SHP77 treated with DMSO at 0.1 percent for 48 hours (cell line): ENCODE data around the gene RSPO4.

Experiments used
- DNase-seq: peaks from one replicate; lab custom pipeline; 2025; lab: John Stamatoyannopoulos, UW

Gene RSPO4

DNA sequence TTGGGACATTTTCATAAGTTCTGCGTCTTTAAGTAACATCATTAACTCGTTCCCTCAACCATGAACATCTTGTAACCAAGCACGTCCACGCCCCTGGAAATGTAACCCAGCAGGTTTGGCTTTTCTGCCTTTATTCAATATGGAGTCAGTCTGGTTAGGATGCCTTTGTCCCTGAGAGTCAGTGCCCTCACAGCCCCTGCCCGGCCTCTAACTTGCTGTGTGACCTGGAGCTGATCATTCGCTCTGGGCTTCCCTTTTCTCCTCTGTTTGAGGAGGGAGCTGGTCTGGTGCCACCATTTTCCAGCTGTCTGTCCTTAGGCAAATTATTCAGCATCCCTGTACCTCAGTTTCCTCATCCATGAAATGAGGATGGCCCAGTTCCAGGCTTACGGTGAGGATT is 59.5 kb downstream of the RSPO4 start:
- no peak for DNase-seq

DNA sequence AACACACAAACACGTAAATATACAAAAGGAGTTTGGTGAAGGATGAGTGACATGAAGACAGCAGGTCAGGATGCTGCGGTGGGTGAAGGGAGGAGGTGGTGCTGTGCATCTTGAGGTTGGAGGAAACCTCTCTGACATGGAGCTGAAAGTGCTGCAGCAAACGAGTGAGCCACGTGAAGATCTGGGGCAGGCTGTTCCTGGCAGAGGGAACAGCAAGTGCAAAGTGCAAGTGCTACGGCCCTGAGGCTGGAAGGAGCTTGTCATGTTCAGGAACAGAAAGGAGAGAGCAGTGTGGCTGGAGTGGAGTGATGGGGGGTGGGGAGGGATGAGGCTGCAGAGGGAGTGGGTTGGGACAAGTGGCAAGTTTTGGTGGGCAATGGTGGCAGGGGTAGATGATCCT is 61.2 kb downstream of the RSPO4 start:
- DNase-seq = no peak

DNA sequence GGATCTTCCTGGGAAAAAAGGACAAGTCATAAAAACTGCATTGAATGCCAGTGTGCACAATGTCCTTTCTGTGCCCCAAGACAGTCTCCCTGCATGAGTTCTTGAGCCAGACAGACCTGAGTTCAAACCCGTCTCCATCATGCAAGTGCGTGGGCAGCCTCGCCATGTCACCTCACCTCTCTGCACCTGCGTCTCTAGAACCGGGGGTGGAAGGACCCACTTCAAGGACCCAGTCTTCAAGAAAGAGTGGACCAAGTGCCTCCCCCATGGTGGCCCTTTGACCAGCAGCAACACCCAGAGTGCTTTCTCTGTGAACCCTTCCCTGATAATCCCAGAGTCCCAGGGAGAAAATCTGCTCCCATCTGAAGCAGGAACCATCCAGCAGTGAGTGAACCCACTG is 62.5 kb downstream of the RSPO4 start:
- no peak for DNase-seq

DNA sequence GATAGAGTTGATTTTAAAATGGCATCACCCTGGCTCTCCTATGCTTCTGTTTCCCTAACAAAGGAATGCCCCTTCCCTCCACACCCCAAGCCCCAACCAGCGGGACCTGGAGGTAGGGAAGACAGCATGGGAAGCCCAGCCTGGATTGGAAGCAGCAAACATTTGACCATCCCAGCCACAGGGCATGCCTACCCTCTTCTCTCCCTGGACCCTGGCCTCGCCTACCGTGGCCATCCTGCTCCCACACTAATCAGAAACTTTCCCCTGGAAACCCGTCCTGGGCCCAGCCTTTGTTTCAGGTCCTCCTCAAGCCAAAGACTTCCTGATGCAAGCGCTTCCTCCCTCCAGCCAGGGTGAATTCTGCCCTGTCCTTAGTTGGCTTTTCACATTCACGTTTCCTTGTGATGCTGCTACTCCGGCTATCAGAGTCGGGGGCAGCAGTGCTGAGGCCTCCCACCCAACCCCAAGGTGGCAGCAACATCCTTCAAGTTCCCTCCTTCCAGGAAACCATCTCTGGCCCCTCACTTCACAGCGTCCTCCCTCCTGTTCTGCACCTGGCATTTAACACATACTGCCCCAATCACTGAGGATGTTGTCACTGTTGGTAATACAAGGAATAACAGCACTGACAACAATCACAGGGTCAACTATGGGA is 67.8 kb downstream of the RSPO4 start:
- no peak for DNase-seq

DNA sequence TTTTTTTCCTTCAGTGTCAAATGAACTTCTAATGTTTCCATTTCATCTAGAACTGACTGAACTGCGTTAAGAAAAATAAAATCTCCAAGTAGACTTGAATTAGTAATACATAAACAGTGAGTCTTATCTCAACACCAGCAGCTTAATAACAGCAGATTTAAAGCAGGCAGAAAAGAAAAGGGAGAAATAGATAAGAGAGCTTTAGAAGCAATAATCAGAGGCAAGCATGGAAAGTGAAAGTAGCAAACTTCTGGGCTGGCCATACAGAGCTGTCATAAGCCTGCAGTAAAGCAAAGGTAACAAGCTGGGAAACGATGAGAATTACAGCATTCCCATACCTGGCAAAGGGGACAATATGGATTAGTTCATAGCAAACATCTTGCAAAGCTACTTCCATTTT is 69.1 kb downstream of the RSPO4 start:
- DNase-seq = no peak

DNA sequence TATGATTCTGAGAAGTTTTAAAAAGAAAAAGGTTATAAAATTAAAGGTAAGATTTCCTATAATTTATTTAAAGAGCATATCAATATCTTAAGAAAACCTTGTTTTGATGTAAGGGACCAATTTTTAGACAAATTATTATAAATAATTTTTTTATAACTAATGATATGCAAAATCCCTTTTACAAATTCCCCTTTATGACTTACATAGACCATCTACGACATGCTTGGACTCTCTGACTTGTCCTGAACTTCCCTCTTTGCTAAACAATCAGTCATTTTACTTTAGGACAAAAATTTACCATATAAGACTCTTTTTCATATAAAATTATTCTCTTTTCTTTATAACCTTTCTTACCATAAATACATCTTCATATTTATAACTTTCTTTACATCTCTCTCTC is 70.7 kb downstream of the RSPO4 start:
- no peak for DNase-seq

DNA sequence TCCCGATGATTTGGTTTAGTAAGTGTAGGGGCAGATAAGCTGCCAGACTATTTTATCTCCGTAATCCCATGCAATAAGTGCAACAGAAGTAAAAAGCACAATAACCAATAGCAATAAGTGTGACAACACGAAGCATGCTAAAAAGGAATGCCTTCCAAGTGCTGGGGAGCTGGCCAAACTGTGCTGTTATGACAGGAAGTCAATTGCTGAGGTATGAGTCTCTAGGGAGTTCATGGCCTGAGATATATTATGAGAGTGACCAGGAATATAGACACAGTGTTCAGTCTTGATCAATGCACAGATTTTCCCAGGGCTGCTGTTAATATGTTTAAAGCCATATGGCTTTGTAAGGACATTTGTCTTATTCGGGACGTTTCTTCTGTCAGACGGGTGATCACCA is 75.4 kb downstream of the RSPO4 start:
- no peak for DNase-seq

DNA sequence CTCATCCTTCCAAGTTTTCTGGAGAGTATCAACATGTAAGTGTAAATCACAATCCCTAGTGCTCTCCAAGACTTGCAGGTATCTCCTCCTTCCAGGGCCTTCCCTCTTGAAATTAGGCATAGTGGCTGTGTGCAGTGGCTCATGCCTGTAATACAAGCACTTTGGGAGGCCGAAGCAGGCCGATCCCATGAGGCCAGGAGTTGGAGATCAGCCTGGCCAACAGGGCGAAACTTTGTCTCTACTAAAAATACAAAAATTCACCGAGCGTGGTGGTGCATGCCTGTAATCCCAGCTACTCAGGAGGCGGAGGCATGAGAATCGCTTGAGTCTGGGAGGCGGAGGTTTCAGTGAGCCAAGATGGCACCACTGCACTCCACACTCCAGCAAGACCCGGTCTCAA is 76.6 kb downstream of the RSPO4 start:
- no peak for DNase-seq

DNA sequence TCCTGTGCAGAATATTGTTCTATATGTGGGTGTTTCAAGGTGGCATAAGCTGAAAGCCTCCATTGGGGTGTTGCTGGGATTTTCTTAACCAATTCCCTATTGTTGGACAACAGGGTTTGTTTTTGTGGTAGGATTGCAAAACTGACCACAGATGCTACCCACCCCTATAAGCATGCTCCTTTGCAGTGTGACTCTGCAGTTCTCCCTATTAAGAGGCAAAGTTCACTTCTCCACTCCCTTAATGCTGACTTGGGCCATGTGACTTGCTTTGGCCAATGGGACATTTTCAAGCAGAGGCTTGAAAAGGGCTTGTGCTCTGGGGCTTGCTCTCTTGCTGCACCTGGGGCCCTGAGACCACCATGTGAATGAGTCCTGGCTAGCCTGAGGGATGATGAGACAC is 77.5 kb downstream of the RSPO4 start:
- no peak for DNase-seq

DNA sequence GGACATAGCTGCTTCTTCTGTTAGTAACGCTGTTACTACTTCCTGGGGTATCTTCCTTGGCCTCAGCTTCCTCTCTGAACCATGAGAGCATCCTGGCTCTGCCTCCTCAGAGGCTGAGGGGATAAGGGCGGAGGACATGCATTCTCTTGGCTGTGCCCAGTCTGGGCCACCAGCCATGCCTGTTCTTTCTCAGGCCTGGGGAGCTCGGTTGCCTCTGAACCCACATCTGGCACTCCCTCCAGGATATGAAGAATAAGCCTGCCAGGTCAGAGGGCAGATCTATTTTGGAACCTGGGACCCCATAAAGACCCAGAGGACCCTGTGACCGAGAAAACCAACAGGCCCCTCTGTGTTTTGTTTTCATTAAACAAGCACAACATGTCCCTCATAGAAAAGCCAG is 79.3 kb downstream of the RSPO4 start:
- DNase-seq = no peak

DNA sequence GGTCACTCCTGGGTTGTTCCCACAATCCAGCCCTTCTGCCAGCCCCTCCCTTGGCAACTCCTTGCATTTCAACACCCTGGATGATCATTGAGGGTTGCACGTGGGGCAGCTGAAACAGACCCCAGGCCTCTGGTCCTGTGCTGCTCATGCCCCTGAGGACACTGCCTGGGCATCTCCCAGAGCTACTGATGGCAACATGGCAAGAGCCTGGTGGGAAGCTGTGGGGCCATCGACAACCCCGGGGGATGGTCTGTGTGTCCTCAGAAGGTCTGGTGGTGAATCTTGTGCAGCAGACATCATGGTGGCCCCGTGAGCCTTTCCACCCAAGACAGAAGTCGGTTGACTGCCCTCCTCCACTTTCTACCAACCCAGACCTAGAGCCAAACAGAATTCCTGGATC is 81.0 kb downstream of the RSPO4 start:
- DNase-seq = no peak

DNA sequence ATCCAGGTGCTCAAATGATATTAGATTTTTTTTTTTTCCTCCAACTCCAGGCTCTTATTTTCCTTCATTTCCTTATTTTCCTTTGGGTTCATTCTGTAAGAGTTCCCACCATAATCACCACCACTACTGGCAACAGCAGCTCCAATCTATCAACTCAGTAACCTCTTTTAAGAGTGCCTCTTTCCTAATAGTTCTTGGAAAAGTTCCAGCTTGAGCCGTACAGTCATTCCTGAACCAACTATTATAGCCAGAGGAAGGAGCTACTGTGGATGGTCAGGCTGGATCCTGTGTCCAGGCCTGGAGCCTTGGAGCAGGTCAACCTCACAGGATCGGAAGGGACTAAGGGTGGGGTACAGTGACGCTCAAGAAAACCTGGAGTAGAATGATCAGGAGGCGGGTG is 81.8 kb downstream of the RSPO4 start:
- no peak for DNase-seq

DNA sequence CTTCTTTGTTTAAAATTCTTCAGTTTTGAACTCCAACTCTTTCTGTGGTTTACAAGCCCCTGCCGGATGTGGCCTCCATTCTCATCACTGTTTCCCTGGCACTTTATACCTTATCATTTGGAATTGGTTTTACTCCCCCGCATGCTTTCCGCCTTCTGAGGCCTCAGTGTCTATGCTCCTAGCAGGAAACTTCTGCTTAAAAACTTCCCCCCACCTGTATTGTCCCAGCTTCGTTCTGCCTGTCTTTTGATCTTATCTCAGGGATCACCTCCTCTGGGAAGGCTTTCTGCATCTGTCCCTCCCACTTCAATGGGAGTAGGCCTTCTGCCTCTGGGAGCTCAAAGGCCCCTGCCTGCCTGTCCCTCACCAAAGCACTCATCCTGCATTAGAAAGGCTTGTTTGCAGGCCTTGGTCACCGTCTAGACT is 82.6 kb downstream of the RSPO4 start:
- DNase-seq = no peak

DNA sequence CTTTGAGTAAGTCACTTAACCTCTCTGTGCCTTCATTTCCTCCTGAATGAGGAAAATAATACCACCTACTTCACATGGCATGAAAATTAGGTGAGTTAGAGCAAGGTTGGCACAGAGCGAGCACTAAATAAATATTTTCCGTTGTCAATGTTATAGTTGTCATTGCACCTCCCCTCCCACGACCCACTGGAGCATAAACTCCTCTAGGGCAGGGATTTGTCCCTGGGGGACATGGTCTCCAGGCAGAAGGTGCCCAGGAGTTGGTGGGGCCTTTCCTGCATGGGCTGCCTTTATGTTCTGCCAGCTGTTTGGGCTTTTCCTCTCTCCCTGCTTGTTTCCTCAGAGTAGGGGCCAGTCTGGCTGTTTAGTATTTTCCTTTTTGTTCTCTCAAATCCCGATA is 84.7 kb downstream of the RSPO4 start:
- DNase-seq = no peak

DNA sequence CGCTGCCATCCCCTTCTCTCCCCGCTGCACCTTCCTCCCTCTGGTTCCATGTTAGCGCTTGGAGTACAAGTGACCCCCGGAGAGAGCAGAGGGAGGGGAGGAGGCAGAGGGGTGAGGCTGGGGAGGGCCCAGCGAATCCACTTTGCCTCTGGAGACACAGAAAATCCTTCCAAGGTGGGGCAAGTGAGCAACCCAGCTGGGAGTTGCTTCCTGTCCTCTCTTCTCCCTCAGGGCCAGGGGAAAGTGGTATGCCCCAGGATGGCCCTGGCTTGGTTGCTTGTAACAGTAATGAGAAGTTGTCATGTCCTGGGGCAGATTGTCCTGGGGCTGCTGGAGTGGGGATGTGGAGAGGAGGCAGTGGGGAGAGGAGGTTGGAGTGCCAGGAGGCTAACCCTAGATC is 85.3 kb downstream of the RSPO4 start:
- DNase-seq = no peak

DNA sequence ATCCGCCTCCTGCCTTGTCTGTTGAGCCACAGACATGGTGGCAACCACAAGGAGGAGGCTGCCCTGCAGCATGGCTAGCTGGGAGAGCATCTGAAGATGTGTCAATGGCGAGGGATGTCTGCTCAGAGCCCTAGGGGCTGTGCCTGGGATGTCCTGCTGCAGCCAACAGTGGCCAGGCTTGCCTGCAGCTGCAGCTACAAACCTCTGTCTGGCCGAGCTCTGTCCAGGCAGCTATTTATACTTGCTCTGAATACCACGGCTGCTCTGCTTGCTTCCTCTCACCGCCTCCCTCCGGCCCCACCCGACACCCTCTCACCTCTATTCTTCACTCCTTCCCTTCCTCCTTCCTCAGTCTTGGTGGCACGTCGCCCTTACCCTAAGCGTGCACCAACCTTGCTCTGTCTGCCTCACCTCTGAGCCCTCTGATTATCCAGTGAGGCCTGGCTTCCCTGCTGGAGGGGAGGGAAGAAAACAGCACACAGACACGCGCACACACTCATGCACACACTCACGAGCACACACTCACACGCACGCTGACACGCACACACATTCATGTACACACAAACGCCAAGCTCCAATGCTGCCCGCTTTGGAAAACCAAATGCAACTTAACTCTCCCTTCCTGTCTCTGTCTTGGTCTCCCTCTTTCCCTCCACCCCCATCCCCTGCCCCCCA is 85.8 kb downstream of the RSPO4 start, which contains the start of gene ANGPT4:
ANGPT4 (minus strand) TSS at position 210 of the 675 bp plus-strand sequence; CDS start at position 90, 120 bp downstream.
- DNase-seq = no peak

DNA sequence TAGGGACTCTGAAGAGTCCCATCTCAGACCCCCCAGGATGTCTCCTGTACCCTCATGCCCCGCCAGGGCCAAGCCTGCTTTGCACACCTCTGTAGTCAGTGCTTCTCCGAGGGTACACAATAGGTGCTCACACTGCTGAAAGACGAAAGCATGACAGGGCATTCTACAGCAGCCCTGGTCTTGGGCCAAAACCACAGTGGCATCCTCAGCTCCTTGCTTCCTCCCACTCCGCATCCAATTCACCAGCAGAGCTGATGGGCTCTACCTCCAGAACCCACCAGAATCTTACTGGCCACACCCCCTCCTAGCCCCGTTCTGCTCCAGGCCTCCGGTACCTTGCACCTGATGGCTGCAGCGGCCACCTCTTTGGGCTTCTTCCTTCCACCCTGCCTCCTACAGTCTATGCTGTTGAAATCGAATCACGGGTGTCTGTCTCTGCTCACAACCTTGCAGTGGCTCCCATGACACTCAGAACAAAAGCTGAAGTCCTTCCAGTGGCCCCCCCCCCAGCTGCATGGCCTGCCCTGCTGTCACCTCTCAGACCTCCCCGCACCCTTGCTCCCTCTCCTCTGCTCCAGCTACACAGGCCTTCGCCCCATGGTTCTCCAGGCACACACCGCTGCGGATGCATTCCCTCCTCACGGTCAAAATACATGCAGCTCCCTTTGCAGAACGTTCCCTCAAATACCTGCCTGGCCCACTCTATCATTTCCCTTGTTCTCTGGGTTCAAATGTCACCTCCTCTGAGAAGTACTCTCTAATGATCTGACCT is 87.2 kb downstream of the RSPO4 start:
- DNase-seq = no peak

DNA sequence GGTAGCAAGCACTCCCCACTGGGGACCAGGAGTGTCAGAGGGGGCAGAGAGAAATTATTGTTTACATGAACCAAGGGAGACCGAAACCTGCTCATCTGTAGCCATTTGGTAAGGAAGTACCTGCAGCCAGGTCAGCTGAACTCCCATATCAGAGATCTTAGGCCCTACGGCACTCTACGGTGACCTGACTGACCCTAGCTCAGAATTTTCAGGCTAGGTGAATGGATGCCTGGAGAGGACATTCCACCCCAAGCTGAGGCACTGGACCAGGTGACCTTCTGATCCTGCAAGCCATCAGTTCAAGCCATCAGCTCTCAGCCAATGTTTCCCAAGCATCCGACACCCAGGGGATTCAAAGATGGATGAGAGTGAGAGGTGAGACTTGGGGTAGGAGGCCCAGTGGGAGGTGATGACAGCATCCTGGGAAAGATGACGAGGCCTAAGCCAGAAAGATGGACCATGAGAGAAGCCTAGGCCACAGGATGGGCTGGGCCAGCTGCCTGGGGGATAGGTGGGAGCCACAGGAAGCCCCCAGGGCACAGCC is 88.7 kb downstream of the RSPO4 start:
- no peak for DNase-seq

DNA sequence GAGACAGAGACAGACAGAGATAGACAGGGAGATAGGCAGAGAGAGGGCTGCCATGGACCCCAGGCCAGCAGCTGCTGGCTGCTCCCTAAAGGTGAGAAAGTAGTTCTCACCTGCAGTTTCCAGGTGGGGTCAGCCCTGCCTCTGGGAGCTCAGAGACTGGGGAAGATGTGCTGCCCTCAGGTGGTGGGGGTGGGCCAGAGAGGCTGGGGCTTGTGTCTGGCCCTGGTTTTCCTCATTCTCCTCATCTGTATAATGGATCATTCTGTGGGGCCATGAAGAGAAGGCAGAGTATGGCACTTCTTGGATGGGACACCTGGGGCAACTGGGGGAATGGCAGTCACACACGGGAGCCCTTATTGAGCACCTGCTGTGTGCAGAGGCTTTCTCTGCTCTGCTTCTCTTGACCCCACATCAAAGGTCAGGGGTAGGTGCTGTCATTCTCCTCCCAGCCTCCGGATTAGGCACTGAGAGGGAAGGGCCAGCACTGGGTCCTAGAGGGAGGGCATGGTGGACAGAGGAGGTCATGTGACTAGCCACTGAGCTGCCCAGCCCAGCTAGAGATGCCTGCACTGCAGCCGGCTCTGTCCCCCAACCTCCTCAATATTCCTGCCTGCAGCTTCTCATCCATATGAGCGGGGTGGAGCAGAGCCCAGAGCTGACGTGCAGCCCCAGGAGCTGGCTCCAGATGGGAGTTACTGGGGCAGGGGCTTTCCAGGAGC is 90.1 kb downstream of the RSPO4 start:
- DNase-seq = no peak

DNA sequence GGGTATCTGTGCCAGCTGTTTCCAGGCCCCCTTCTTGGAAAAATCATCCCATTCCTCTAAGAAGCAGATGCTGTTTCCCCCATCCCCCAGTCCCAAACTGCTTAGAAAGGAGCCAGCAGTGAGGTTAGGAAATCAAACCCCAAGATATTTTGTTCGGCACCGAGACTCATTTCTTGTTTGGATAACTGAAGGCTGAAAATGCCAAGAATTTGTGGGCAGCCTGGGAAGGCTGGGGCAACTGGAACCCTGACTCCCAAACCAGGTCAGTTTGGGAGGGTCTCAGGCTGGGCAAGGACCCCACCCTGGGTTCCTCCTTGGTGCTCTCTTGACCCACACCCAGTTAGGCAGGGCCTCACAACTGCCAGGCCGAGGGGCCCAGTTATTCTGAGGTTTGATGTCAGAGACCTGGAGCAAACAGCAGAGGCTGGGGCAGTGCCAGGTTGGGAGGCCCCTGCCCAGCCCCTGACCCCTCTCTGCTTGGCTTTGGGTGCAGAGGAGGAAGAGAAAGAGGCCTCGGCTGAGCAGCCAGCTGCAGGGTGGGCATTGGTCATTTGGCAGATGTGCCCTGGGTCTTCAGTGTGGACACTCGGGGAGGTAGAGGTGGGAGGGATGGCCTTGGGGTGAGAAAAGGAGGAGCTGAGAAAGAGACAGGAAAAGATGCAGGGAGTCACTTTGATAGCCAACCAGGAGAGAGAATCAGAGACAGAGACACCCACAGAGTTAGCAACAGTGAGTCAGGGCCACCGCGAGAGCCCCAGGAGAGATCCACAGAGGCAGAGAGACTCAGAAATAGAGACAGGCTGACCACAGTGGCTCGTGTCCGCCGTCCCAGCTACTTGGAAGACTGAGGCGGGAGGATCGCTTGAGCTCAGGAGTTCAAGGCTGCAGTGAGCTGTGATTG is 91.0 kb downstream of the RSPO4 start:
- no peak for DNase-seq
